T-cell (primary cell): ENCODE results near the gene MYO18B. TPM values are rescaled to one million over a fixed set of nuclear protein-coding genes. Genes with fewer than 3 reads are reported as not detected.

Experiments
- ATAC-seq, 4 experiments: fragments of 200-7000 bp in 3 of 4; fragments of 150-1000 bp in 1 of 4; cut with Tn5 transposase; replicated peaks in 1 of 4; 1 replicate in 3 of 4; 2 replicates in 1 of 4; pipeline ENCODE4 v1.10.0; 2021; ENCODE audit warnings: moderate library complexity in 3 of 4, mild to moderate bottlenecking in 2 of 4, moderate number of reproducible peaks in 1 of 4
- CTCF ChIA-PET, 2 donors: fragments of 300-600 bp; sonication (Branson Sonifier 250); formaldehyde crosslinking; loops; one replicate each; lab custom pipeline; 2022; ENCODE audit warnings: antibody characterized with exemption in 2 of 2; lab: Charles Lee
- POLR2A ChIA-PET, 2 donors: fragments of 300-600 bp; sonication (Branson Sonifier 250); formaldehyde crosslinking; loops; one replicate each; lab custom pipeline; 2022; ENCODE audit warnings: antibody characterized with exemption in 2 of 2; lab: Charles Lee
- DNase-seq, 35 experiments: peaks; one replicate each; pipeline versions ENCODE4 v3.0.0 to v3.0.0-alpha.2; 2013 to 2023
- H3K27ac ChIP-seq: one replicate; pipeline ENCODE4 v1.5.1; 2013; ENCODE audit warnings: low read length
- H3K27me3 ChIP-seq, 2 experiments: replicated peaks in 1 of 2; 1 replicate in 1 of 2; 2 replicates in 1 of 2; pipeline versions ENCODE4 v1.6.1 to v1.7.0; 2013; ENCODE audit warnings: low read length in 1 of 2, mixed read lengths in 1 of 2; ENCODE audit not compliant: control insufficient read depth in 2 of 2, insufficient read depth in 2 of 2; ENCODE audit errors: extremely low read depth in 1 of 2
- H3K36me3 ChIP-seq, 2 donors: 1 replicate in 1 of 2; 2 replicates in 1 of 2; pipeline versions ENCODE4 v1.6.1 to v1.7.0; 2013; ENCODE audit warnings: low read length in 1 of 2; ENCODE audit not compliant: control insufficient read depth in 2 of 2, insufficient read depth in 1 of 2; ENCODE audit errors: extremely low read depth in 1 of 2
- H3K4me1 ChIP-seq, 2 experiments: 1 replicate in 1 of 2; 2 replicates in 1 of 2; pipeline versions ENCODE4 v1.6.1 to v1.7.0; 2013; ENCODE audit warnings: low read length in 2 of 2, mixed read lengths in 1 of 2; ENCODE audit not compliant: insufficient read depth in 2 of 2, control insufficient read depth in 1 of 2; ENCODE audit errors: extremely low read depth in 1 of 2
- H3K4me3 ChIP-seq, 2 donors: 1 replicate in 1 of 2; 2 replicates in 1 of 2; pipeline versions ENCODE4 v1.5.1 to v1.7.0; 2013; ENCODE audit warnings: mild to moderate bottlenecking in 2 of 2, low read length in 1 of 2, moderate library complexity in 1 of 2; ENCODE audit not compliant: control insufficient read depth in 1 of 2; ENCODE audit errors: extremely low read depth in 1 of 2
- H3K9me3 ChIP-seq: 2 replicates; pipeline ENCODE4 v1.7.0; 2013
- H3K27ac Mint-ChIP-seq, 2 donors: one replicate each; pipeline ENCODE4 v1.8.0; 2020 to 2021; ENCODE audit warnings: mild to moderate bottlenecking in 2 of 2, mixed read lengths in 2 of 2
- H3K27me3 Mint-ChIP-seq, 2 donors: one replicate each; pipeline ENCODE4 v1.8.0; 2021 to 2022; ENCODE audit warnings: mixed read lengths in 2 of 2
- H3K36me3 Mint-ChIP-seq: one replicate; pipeline ENCODE4 v1.8.0; 2021; ENCODE audit warnings: mixed read lengths
- H3K4me1 Mint-ChIP-seq, 3 donors: one replicate each; pipeline ENCODE4 v1.8.0; 2020 to 2022; ENCODE audit warnings: mixed read lengths in 3 of 3, mild to moderate bottlenecking in 1 of 3
- H3K4me3 Mint-ChIP-seq, 3 donors: one replicate each; pipeline ENCODE4 v1.8.0; 2020 to 2022; ENCODE audit warnings: mild to moderate bottlenecking in 3 of 3, mixed read lengths in 3 of 3, moderate library complexity in 3 of 3
- H3K9me3 Mint-ChIP-seq, 3 donors: one replicate each; pipeline ENCODE4 v1.8.0; 2020 to 2022; ENCODE audit warnings: mixed read lengths in 3 of 3
- WGBS: methylation state at CpG from one replicate; pipeline ENCODE4 v1.1.5; 2013; ENCODE audit warnings: missing lambda C conversion rate; ENCODE audit not compliant: insufficient coverage; 5-methylcytosine and 5-hydroxymethylcytosine counted together
- total RNA-seq, 35 experiments: library from RNA in 6 of 35; stranded (reverse) in 6 of 35; fragments of 120-200 nt in 1 of 35; gene quantifications; one replicate each; pipeline versions ENCODE4 v1.2.1 to v1.2.4 and lab custom pipeline; 2013 to 2026

Gene MYO18B
- total RNA-seq, 5 donors from 2014 or later (not counting 1 experiment from before 2014, with no cell fraction given): 0.18 to 0.70 (median 0.26) TPM; not detected in 1

- H3K9me3 Mint-ChIP-seq: no peaks in the 10 kb centered on the region
- no peak overlapping the region for H3K27ac Mint-ChIP-seq
- WGBS: 88% methylated on average over 9 of the region's 9 CpGs
- no peak for ATAC-seq
- peaks cover 4 to 7% of the 10 kb centered on the region in 2 donors for H3K27me3 Mint-ChIP-seq
- H3K36me3 Mint-ChIP-seq: no peaks in the 10 kb centered on the region
- peaks cover 0 to 7% (median 2%) of the 10 kb centered on the region in 3 donors for H3K4me1 Mint-ChIP-seq
- no peak overlapping the region for H3K27ac ChIP-seq
- no peak for DNase-seq
- no peak overlapping the region for H3K4me3 Mint-ChIP-seq
- peaks cover 0 to 11% of the 10 kb centered on the region in 2 experiments for H3K27me3 ChIP-seq
- H3K36me3 ChIP-seq: no peaks in the 10 kb centered on the region
- POLR2A ChIA-PET: no interaction called here
- H3K4me3 ChIP-seq: no peak overlapping the region
- no peaks in the 10 kb centered on the region for H3K9me3 ChIP-seq
- peaks cover 0 to 5% of the 10 kb centered on the region in 2 experiments for H3K4me1 ChIP-seq
- CTCF ChIA-PET: no interaction called here
Measured at GRCh38 chr22:25777411-25777810, 35.4 kb downstream of the MYO18B start.

GRCh38 chr22:25777870-25778269 lies 35.9 kb downstream of the MYO18B start:
- H3K27ac ChIP-seq: no peak overlapping the region
- Mint-ChIP-seq H3K4me1 (peaks cover 0 to 3% (median under 1%) of the 10 kb centered on the region in 3 donors), H3K27me3 (peaks cover 4 to 6% of the 10 kb centered on the region in 2 donors), H3K4me3 (no peak overlapping the region), H3K9me3 (no peaks in the 10 kb centered on the region), H3K36me3 (no peaks in the 10 kb centered on the region), H3K27ac (no peak overlapping the region)
- DNase-seq (no peak), ATAC-seq (no peak)
- H3K4me1 ChIP-seq: peaks cover 0 to 2% of the 10 kb centered on the region in 2 experiments
- no peaks in the 10 kb centered on the region for H3K9me3 ChIP-seq
- ChIA-PET CTCF (no interaction called here), POLR2A (no interaction called here)
- H3K36me3 ChIP-seq: no peaks in the 10 kb centered on the region
- 46% methylated on average over 6 of the region's 8 CpGs for WGBS
- H3K4me3 ChIP-seq: no peak overlapping the region
- peaks cover 0 to 10% of the 10 kb centered on the region in 2 experiments for H3K27me3 ChIP-seq

- no peak overlapping the region for H3K27ac Mint-ChIP-seq
- ATAC-seq: no peak
- Histone ChIP-seq H3K4me1 (no peaks in the 10 kb centered on the region), H3K27ac (no peak overlapping the region), H3K36me3 (no peaks in the 10 kb centered on the region), H3K9me3 (no peaks in the 10 kb centered on the region), H3K27me3 (peaks cover 0 to 7% of the 10 kb centered on the region in 2 experiments), H3K4me3 (no peak overlapping the region)
- H3K27me3 Mint-ChIP-seq: peaks cover 2 to 3% of the 10 kb centered on the region in 2 donors
- no peaks in the 10 kb centered on the region for H3K9me3 Mint-ChIP-seq
- ChIA-PET CTCF (no interaction called here), POLR2A (interaction anchor here in 1 of 2 donors (0.5 kb wide), 1 partner anchor 17 kb away, joined by 4 read pairs; no protein-coding TSS in a partner anchor)
- H3K4me1 Mint-ChIP-seq: no peaks in the 10 kb centered on the region
- H3K4me3 Mint-ChIP-seq: no peak overlapping the region
- WGBS: 100% methylated on average over 2 of the region's 2 CpGs
- H3K36me3 Mint-ChIP-seq: no peaks in the 10 kb centered on the region
- no peak for DNase-seq
Measured at GRCh38 chr22:25779426-25779825, 37.4 kb downstream of the MYO18B start.

- H3K27me3 ChIP-seq: peaks cover 0 to 10% of the 10 kb centered on the region in 2 experiments
- ChIA-PET POLR2A (interaction anchor here in 1 of 2 donors (0.5 kb wide), 1 partner anchor 17 kb away, joined by 4 read pairs; no protein-coding TSS in a partner anchor), CTCF (no interaction called here)
- no peaks in the 10 kb centered on the region for H3K9me3 ChIP-seq
- H3K36me3 ChIP-seq: no peaks in the 10 kb centered on the region
- H3K9me3 Mint-ChIP-seq: no peaks in the 10 kb centered on the region
- no peaks in the 10 kb centered on the region for H3K4me1 ChIP-seq
- 80% methylated on average over 13 of the region's 13 CpGs for WGBS
- H3K27me3 Mint-ChIP-seq: peaks cover 2 to 3% of the 10 kb centered on the region in 2 donors
- no peaks in the 10 kb centered on the region for H3K4me1 Mint-ChIP-seq
- DNase-seq (no peak), ATAC-seq (no peak)
- H3K27ac ChIP-seq: no peak overlapping the region
- no peak overlapping the region for H3K27ac Mint-ChIP-seq
- no peaks in the 10 kb centered on the region for H3K36me3 Mint-ChIP-seq
- no peak overlapping the region for H3K4me3 ChIP-seq
- H3K4me3 Mint-ChIP-seq: no peak overlapping the region
Measured at GRCh38 chr22:25779890-25780289, 37.9 kb downstream of the MYO18B start.

GRCh38 chr22:25780673-25781072 lies 38.7 kb downstream of the MYO18B start:
- Mint-ChIP-seq H3K9me3 (no peaks in the 10 kb centered on the region), H3K36me3 (no peaks in the 10 kb centered on the region), H3K4me1 (no peaks in the 10 kb centered on the region), H3K27ac (no peak overlapping the region), H3K4me3 (no peak overlapping the region), H3K27me3 (peaks cover 2 to 9% of the 10 kb centered on the region in 2 donors)
- ChIA-PET POLR2A (no interaction called here), CTCF (interaction anchor here in 1 of 2 donors (1.1 kb wide), 1 partner anchor 8 kb away, joined by 4 read pairs; no protein-coding TSS in a partner anchor)
- peaks cover 0 to 10% of the 10 kb centered on the region in 2 experiments for H3K27me3 ChIP-seq
- H3K4me1 ChIP-seq: no peaks in the 10 kb centered on the region
- no peak overlapping the region for H3K4me3 ChIP-seq
- DNase-seq (no peak), ATAC-seq (no peak)
- no peaks in the 10 kb centered on the region for H3K9me3 ChIP-seq
- 80% methylated on average over 4 of the region's 11 CpGs for WGBS
- no peaks in the 10 kb centered on the region for H3K36me3 ChIP-seq
- no peak overlapping the region for H3K27ac ChIP-seq

- no peak overlapping the region for H3K27ac ChIP-seq
- Mint-ChIP-seq H3K27ac (no peak overlapping the region), H3K4me1 (no peaks in the 10 kb centered on the region), H3K4me3 (no peak overlapping the region), H3K9me3 (no peaks in the 10 kb centered on the region), H3K27me3 (peaks cover 2 to 10% of the 10 kb centered on the region in 2 donors), H3K36me3 (no peaks in the 10 kb centered on the region)
- 89% methylated on average over 3 of the region's 8 CpGs for WGBS
- ATAC-seq (no peak), DNase-seq (no peak)
- ChIA-PET CTCF (interaction anchor here in 1 of 2 donors (1.1 kb wide), 1 partner anchor 9 kb away, joined by 4 read pairs; no protein-coding TSS in a partner anchor), POLR2A (no interaction called here)
- H3K9me3 ChIP-seq: no peaks in the 10 kb centered on the region
- no peaks in the 10 kb centered on the region for H3K4me1 ChIP-seq
- H3K27me3 ChIP-seq: peaks cover 0 to 10% of the 10 kb centered on the region in 2 experiments
- no peak overlapping the region for H3K4me3 ChIP-seq
- no peaks in the 10 kb centered on the region for H3K36me3 ChIP-seq
Measured at GRCh38 chr22:25781801-25782200, 39.8 kb downstream of the MYO18B start.
